Neural progenitor cell (in vitro differentiated cells): Measurements from ENCODE around the gene RBM15. TPM values are rescaled to one million over a fixed set of nuclear protein-coding genes. Genes with fewer than 3 reads are reported as not detected.

Experiments used
- DNase-seq: peaks from one replicate; pipeline ENCODE4 v3.0.0-alpha.2; 2016; ENCODE audit warnings: low spot score
- H2AFZ ChIP-seq: fragments of 200-600 bp; sonication (generic); replicated peaks from 2 replicates; pipeline ENCODE4 v1.6.1; 2016; ENCODE audit warnings: antibody characterized with exemption
- H3F3A ChIP-seq: fragments of 200-600 bp; sonication (generic); 2 replicates; pipeline ENCODE4 v1.6.1; 2016; ENCODE audit warnings: antibody characterized with exemption, low read depth
- H3K27ac ChIP-seq: fragments of 200-600 bp; sonication (generic); 2 replicates; pipeline ENCODE4 v1.5.1; 2016; ENCODE audit warnings: mild to moderate bottlenecking
- H3K27me3 ChIP-seq: fragments of 200-600 bp; sonication (generic); 2 replicates; pipeline ENCODE4 v1.6.1; 2016; ENCODE audit warnings: mild to moderate bottlenecking, moderate library complexity
- H3K36me3 ChIP-seq: fragments of 200-600 bp; sonication (generic); 2 replicates; pipeline ENCODE4 v1.5.1; 2016
- H3K4me1 ChIP-seq: fragments of 200-600 bp; sonication (generic); 2 replicates; pipeline ENCODE4 v1.6.1; 2016; ENCODE audit warnings: mixed run types
- H3K4me2 ChIP-seq: fragments of 200-600 bp; sonication (generic); 2 replicates; pipeline ENCODE4 v1.6.1; 2016
- H3K4me3 ChIP-seq: fragments of 200-600 bp; sonication (generic); 2 replicates; pipeline ENCODE4 v1.5.1; 2016
- H3K79me2 ChIP-seq: fragments of 200-600 bp; sonication (generic); 2 replicates; pipeline ENCODE4 v1.6.1; 2016; ENCODE audit warnings: low read depth
- H3K9ac ChIP-seq: fragments of 200-600 bp; sonication (generic); 2 replicates; pipeline ENCODE4 v1.6.1; 2016
- H3K9me3 ChIP-seq: fragments of 200-600 bp; sonication (generic); 2 replicates; pipeline ENCODE4 v1.5.1; 2016; ENCODE audit warnings: low read depth
- H4K20me1 ChIP-seq: fragments of 200-600 bp; sonication (generic); 2 replicates; pipeline ENCODE4 v1.6.1; 2016; ENCODE audit warnings: low read depth
- H3K27ac Mint-ChIP-seq: 3 replicates; pipeline ENCODE4 v1.8.0; 2021; ENCODE audit warnings: mixed read lengths
- H3K27me3 Mint-ChIP-seq: 2 replicates; pipeline ENCODE4 v1.8.0; 2022; ENCODE audit warnings: low read depth, mild to moderate bottlenecking, inconsistent platforms, moderate library complexity, mixed read lengths; ENCODE audit not compliant: insufficient read depth
- H3K36me3 Mint-ChIP-seq: 3 replicates; pipeline ENCODE4 v1.8.0; 2021; ENCODE audit warnings: mixed read lengths
- H3K4me1 Mint-ChIP-seq: 3 replicates; pipeline ENCODE4 v1.8.0; 2021; ENCODE audit warnings: mixed read lengths
- H3K4me3 Mint-ChIP-seq: 3 replicates; pipeline ENCODE4 v1.8.0; 2021; ENCODE audit warnings: mild to moderate bottlenecking, moderate library complexity, mixed read lengths
- H3K9me3 Mint-ChIP-seq: 3 replicates; pipeline ENCODE4 v1.8.0; 2020; ENCODE audit warnings: mixed read lengths
- CTCF ChIP-seq: fragments of 200-600 bp; sonication (generic); IDR thresholded peaks from 2 replicates; pipeline ENCODE4 v1.5.1; 2017; ENCODE audit warnings: antibody characterized with exemption, mild to moderate bottlenecking
- EZH2 ChIP-seq: fragments of 200-600 bp; sonication (generic); IDR thresholded peaks from 2 replicates; pipeline ENCODE4 v1.6.1; 2017; ENCODE audit warnings: antibody characterized with exemption, mild to moderate bottlenecking, moderate library complexity
- EZH2phosphoT487 ChIP-seq: fragments of 200-600 bp; sonication (generic); IDR thresholded peaks from 2 replicates; pipeline ENCODE4 v1.6.1; 2017; ENCODE audit warnings: antibody characterized with exemption
- total RNA-seq: library from RNA; depleted of rRNA; stranded (reverse); fragments of >200 nt; gene quantifications from 2 replicates; pipeline ENCODE4 v1.2.3, GENCODE V29; 2015; ENCODE audit warnings: low replicate concordance

Gene RBM15
- 66.9 and 83.7 TPM in 2 replicates for total RNA-seq

DNA sequence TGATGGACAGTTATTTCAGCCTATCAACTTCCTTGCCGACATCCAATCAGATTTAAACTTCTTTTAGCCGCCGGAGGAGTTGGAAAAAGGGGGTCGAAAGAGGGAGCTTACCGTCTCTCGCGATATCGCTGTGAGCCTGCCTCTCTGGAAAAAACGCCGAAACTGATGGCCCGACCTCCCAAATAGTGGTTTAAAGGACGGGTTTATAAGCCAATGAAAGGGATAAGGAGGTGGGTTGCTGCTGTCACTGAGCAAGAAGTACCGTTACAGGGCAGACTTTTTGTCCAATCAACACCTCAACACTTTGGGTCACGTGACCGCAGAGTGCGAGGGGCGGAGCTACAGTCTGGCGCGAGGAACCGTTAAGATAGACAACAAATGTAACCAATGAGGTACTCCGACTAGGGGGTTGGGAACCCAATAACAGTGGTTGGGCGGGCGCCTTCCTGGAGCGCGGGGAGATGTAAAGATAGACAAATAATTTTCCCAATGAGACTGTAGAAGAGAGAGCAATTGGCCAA is at the start of gene RBM15:
TSS of gene RBM15 (plus strand) at position 492 of the 521 bp plus-strand sequence. CDS start at position 521, 29 bp downstream.
- peaks cover 15% of the 10 kb centered on the region for H3K36me3 ChIP-seq
- H3K27ac Mint-ChIP-seq: peak within 1 kb of the TSS; percentile 55
- H3K4me3 Mint-ChIP-seq: no peak within 1 kb of the TSS
- H3K9me3 ChIP-seq: no peaks in the 10 kb centered on the region
- H3K27me3 Mint-ChIP-seq: no peaks in the 10 kb centered on the region
- H3K27ac ChIP-seq: peak within 1 kb of the TSS; percentile 95
- H3K9ac ChIP-seq: peak within 1 kb of the TSS; percentile 91
- no peaks in the 10 kb centered on the region for H3K27me3 ChIP-seq
- H3K4me1 ChIP-seq: peaks cover 44% of the 10 kb centered on the region
- peak within 1 kb of the TSS; percentile 74 for H2AFZ ChIP-seq
- peaks cover 29% of the 10 kb centered on the region for H3K36me3 Mint-ChIP-seq
- H3K4me3 ChIP-seq: peak within 1 kb of the TSS; percentile 83
- H3K9me3 Mint-ChIP-seq: peaks cover 3% of the 10 kb centered on the region
- H3K79me2 ChIP-seq: peaks cover 52% of the 10 kb centered on the region
- peak within 1 kb of the TSS; percentile 95 for H3K4me2 ChIP-seq
- TF ChIP-seq CTCF (no peak), EZH2phosphoT487 (no peak), EZH2 (no peak)
- DNase-seq: peak; percentile 100
- H3F3A ChIP-seq: peaks cover 15% of the 10 kb centered on the region
- peaks cover 44% of the 10 kb centered on the region for H4K20me1 ChIP-seq
- peaks cover 55% of the 10 kb centered on the region for H3K4me1 Mint-ChIP-seq

DNA sequence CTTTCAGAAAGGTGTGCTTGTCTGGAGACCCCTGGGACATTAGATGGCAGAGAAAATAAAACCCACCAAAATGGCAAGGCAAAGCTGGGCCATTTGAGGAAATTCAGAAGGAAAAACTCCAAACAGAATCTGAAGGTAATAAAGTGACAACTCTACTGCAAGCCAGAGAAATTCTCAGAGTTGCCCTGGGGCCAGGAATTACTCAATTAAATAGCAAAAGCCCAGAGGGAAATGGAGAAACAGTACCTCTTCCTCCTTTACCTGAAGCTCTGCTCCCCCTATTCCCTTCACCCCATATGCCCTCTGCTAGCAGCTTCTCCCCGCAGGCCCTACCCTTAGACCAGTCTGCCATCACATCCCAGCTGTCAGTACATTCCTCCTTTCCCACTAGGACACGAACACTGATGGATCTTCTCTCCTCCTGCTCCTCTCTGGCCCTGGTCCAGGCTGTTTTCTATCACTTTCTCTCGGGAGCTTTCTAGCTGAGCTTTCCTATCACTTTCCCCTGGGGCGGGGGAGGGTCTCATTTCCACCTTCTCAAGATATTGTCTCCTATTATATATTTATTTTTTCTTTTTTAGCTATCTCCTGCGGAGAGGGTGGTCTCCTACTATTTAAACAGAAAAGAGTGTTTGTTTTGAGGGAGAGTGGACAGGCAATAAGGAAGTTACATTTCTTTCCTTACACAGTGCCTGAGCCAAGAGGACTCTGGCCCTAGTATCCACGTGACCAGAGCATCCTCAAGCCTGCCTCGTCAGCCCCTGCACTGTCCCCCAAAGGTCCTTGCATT is 47.7 kb upstream of the RBM15 start:
- Histone ChIP-seq H3K9ac (no peak overlapping the region), H3K4me1 (no peaks in the 10 kb centered on the region), H3K79me2 (no peaks in the 10 kb centered on the region), H3K9me3 (no peaks in the 10 kb centered on the region), H3K27ac (no peak overlapping the region), H2AFZ (no peak overlapping the region), H3K4me3 (no peak overlapping the region), H3K36me3 (no peaks in the 10 kb centered on the region), H3F3A (no peaks in the 10 kb centered on the region), H4K20me1 (no peaks in the 10 kb centered on the region), H3K27me3 (no peaks in the 10 kb centered on the region), H3K4me2 (no peak overlapping the region)
- H3K27ac Mint-ChIP-seq: no peak overlapping the region
- DNase-seq: no peak
- TF ChIP-seq EZH2phosphoT487 (no peak), EZH2 (no peak), CTCF (no peak)
- no peak overlapping the region for H3K4me3 Mint-ChIP-seq
- peaks cover 4% of the 10 kb centered on the region for H3K27me3 Mint-ChIP-seq
- H3K4me1 Mint-ChIP-seq: peaks cover 9% of the 10 kb centered on the region
- H3K36me3 Mint-ChIP-seq: no peaks in the 10 kb centered on the region
- H3K9me3 Mint-ChIP-seq: no peaks in the 10 kb centered on the region

DNA sequence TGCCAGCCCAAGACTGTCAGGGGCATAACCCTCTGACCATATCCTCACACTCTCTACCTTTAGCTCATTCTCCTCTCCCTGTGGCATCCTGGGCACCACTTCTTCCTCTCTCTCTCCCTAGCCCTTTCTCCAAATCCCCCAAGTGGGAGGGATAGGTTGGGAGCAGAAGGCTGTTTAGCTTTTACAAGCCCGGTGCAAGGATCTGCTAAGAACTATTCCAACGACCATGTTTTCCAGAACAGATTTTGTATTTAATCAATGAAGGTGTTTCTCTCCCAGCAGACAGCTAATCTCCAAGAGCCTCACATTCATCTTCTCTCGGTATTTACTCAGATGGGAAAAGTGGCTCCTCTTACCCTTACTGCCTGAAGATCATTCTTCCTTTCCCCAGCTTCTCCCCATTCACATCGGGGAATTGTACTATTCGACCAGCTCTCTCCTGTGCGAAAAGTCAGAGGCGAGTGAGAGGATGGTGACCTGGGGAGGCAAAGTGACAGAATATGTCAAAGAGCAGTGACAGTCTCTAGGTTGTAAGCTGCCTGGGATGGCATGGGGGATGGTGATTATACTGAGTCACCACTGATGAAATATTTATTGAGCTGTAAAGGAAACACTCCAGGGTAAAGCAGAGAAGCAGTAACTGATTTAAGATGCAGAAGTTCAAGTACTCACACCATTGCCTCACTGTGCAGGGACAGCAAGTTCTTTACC is 47.0 kb upstream of the RBM15 start:
- no peaks in the 10 kb centered on the region for H3K4me1 ChIP-seq
- no peak overlapping the region for H3K27ac ChIP-seq
- no peaks in the 10 kb centered on the region for H3K79me2 ChIP-seq
- H3K36me3 ChIP-seq: no peaks in the 10 kb centered on the region
- Mint-ChIP-seq H3K27ac (peak overlapping the region; percentile 47), H3K9me3 (no peaks in the 10 kb centered on the region), H3K4me3 (no peak overlapping the region), H3K36me3 (no peaks in the 10 kb centered on the region), H3K27me3 (peaks cover 4% of the 10 kb centered on the region), H3K4me1 (peaks cover 9% of the 10 kb centered on the region)
- no peaks in the 10 kb centered on the region for H3F3A ChIP-seq
- no peak overlapping the region for H2AFZ ChIP-seq
- H3K4me3 ChIP-seq: no peak overlapping the region
- DNase-seq: no peak
- H3K4me2 ChIP-seq: no peak overlapping the region
- no peaks in the 10 kb centered on the region for H3K27me3 ChIP-seq
- no peaks in the 10 kb centered on the region for H4K20me1 ChIP-seq
- no peak for TF ChIP-seq EZH2phosphoT487
- TF ChIP-seq EZH2: no peak
- TF ChIP-seq CTCF: no peak
- H3K9me3 ChIP-seq: no peaks in the 10 kb centered on the region
- no peak overlapping the region for H3K9ac ChIP-seq
